Adrenal gland (tissue), 19 donors: ENCODE data around the gene TMEM250. TPM values are rescaled to one million over a fixed set of nuclear protein-coding genes. Genes with fewer than 3 reads are reported as not detected.

ENCODE experiments used
- DNase-seq, 7 donors: peaks; one replicate each; pipeline ENCODE4 v3.0.0-alpha.2; 2019 to 2020
- H3K27ac ChIP-seq, 5 donors: fragments of 200-600 bp; sonication (generic) in 4 of 5; 1 replicate in 3 of 5; 2 replicates in 2 of 5; pipeline versions ENCODE4 v1.5.1 to v1.8.0; 2016 to 2020; ENCODE audit warnings: mild to moderate bottlenecking in 1 of 5
- H3K27me3 ChIP-seq: fragments of 200-600 bp; 2 replicates; pipeline ENCODE4 v1.8.0; 2021
- H3K36me3 ChIP-seq, 2 donors: fragments of 200-600 bp; replicated peaks in 1 of 2; 1 replicate in 1 of 2; 2 replicates in 1 of 2; pipeline versions ENCODE4 v1.5.1 to v1.8.0; 2018 to 2022
- H3K4me1 ChIP-seq, 2 donors: fragments of 200-600 bp; replicated peaks in 1 of 2; 1 replicate in 1 of 2; 2 replicates in 1 of 2; pipeline versions ENCODE4 v1.5.1 to v1.8.0; 2018 to 2021
- H3K4me3 ChIP-seq, 4 donors: fragments of 200-600 bp; sonication (generic) in 3 of 4; one replicate each; pipeline ENCODE4 v1.5.1; 2016 to 2018
- H3K9me3 ChIP-seq, 3 donors: fragments of 200-600 bp; sonication (generic) in 1 of 3; replicated peaks in 1 of 3; 1 replicate in 2 of 3; 2 replicates in 1 of 3; pipeline versions ENCODE4 v1.5.1 to v1.8.0; 2016 to 2021
- CTCF ChIP-seq, 6 experiments: fragments of 450-650 bp in 4 of 6; fragments of 200-600 bp in 2 of 6; sonication (generic) in 1 of 6; IDR thresholded peaks; 1 replicate in 5 of 6; 2 replicates in 1 of 6; pipeline versions ENCODE4 v1.5.1 to v1.8.0; 2016 to 2021; ENCODE audit warnings: antibody characterized with exemption in 6 of 6, mild to moderate bottlenecking in 2 of 6, moderate library complexity in 1 of 6
- POLR2A ChIP-seq, 2 donors: fragments of 450-650 bp; IDR thresholded peaks; one replicate each; pipeline ENCODE4 v1.6.1; 2017; ENCODE audit warnings: antibody characterized with exemption in 2 of 2, mild to moderate bottlenecking in 2 of 2, moderate library complexity in 1 of 2
- WGBS, 4 donors: extraction: QIAGEN DNeasy Blood & Tissue Kit in 2 of 4; methylation state at CpG; one replicate each; pipeline versions ENCODE4 v1.1.5 to v1.1.7; 2013 to 2017; 5-methylcytosine and 5-hydroxymethylcytosine counted together
- intact Hi-C, 2 donors: fragments of 100-400 bp; cut with DNase I; formaldehyde crosslinking; loops; one replicate each; pipeline versions ENCODE4 v1.14.1 to v1.15.0; 2022 to 2023
- long read RNA-seq, 10 donors: library from polyadenylated mRNA in 3 of 10; unstranded in 2 of 10; stranded (forward) in 1 of 10; transcript quantifications; one replicate each; pipeline ENCODE4 v2.0.0 and lab custom pipeline, GENCODE V29; 2021 to 2026
- polyA plus RNA-seq, 3 donors: library from polyadenylated mRNA; stranded (reverse); fragments of 200-250 nt in 2 of 3; fragments of 350-450 nt in 1 of 3; fragmentation: Illumina TruSeq in 1 of 3; extraction: RNeasy Lipid Tissue Mini Kit (QIAGEN cat#74804) in 1 of 3; gene quantifications; one replicate each; pipeline ENCODE4 v1.2.3, GENCODE V29; 2013 to 2014
- total RNA-seq, 9 donors: library from RNA; depleted of rRNA in 4 of 9; stranded (reverse); fragments of >200 nt in 4 of 9; fragments of 120-200 nt in 1 of 9; fragmentation: NEBNext Ultra II Directional in 1 of 9; extraction: Animal tissue kit (Norgen Biotek cat#: 25700) in 1 of 9; gene quantifications; one replicate each; pipeline versions ENCODE4 v1.1.0 to v1.2.4, GENCODE V29; 2013 to 2023
- donor health status: healthy with polysubstance abuse.
- donor health status: Bipolar disorder and iron deficiency.
- donor health status: DM: yes; HTN: yes; CAD: no.
- donor health status: DM: no; HTN: no; CAD: no.
- donor health status: DM: no; HTN: no; CAD: no.
- donor health status: DM: yes; HTN: yes; CAD: no.

Gene TMEM250
- total RNA-seq, result 10 to 100 TPM; 18.1 to 47.2 (median 35.5) TPM
- 10 to 100 TPM in 2 of 3 donors, 1 to 10 TPM in 1; 5.2 to 12.4 (median 10.6) TPM for polyA plus RNA-seq
- long read RNA-seq, donor 1, transcript TMEM250-201 (2 exons, 2,823 nt), result major isoform, 6 of 20 reads
- long read RNA-seq, donor 1, partial matches to known transcripts, result 13 of 20 reads
- long read RNA-seq, donor 1, other reads (novel, unspliced or antisense), result 0 of 20 reads
- long read RNA-seq, donor 2, partial matches to known transcripts, result 0 of 4 reads
- long read RNA-seq, donor 2, other reads (novel, unspliced or antisense), result 0 of 4 reads
- long read RNA-seq, donor 3, transcript TMEM250-201 (2 exons, 2,823 nt), result major isoform, 5 of 5 reads
- long read RNA-seq, donor 3, partial matches to known transcripts, result 0 of 5 reads
- long read RNA-seq, donor 3, other reads (novel, unspliced or antisense), result 0 of 5 reads
- long read RNA-seq, donor 4, partial matches to known transcripts, result 0 of 3 reads
- long read RNA-seq, donor 4, other reads (novel, unspliced or antisense), result 3 of 3 reads
- long read RNA-seq, donor 5, transcript TMEM250-201 (2 exons, 2,823 nt), result major isoform, 103 of 147 reads
- long read RNA-seq, donor 5, transcript TMEM250-204 (3 exons, 1,981 nt), result minor isoform, 12 of 147 reads
- long read RNA-seq, donor 5, partial matches to known transcripts, result 2 of 147 reads
- long read RNA-seq, donor 5, other reads (novel, unspliced or antisense), result 28 of 147 reads
- long read RNA-seq, donor 6, partial matches to known transcripts, result 0 of 1 reads
- long read RNA-seq, donor 6, other reads (novel, unspliced or antisense), result 1 of 1 reads
- long read RNA-seq, donor 7, partial matches to known transcripts, result 0 of 4 reads
- long read RNA-seq, donor 7, other reads (novel, unspliced or antisense), result 0 of 4 reads
- long read RNA-seq, donor 8, transcript TMEM250-201 (2 exons, 2,823 nt), result major isoform, 10 of 10 reads
- long read RNA-seq, donor 8, partial matches to known transcripts, result 0 of 10 reads
- long read RNA-seq, donor 8, other reads (novel, unspliced or antisense), result 0 of 10 reads
- long read RNA-seq, donor 9, partial matches to known transcripts, result 0 of 3 reads
- long read RNA-seq, donor 9, other reads (novel, unspliced or antisense), result 0 of 3 reads
- long read RNA-seq, donor 10, transcript TMEM250-201 (2 exons, 2,823 nt), result major isoform, 11 of 12 reads
- long read RNA-seq, donor 10, partial matches to known transcripts, result 0 of 12 reads
- long read RNA-seq, donor 10, other reads (novel, unspliced or antisense), result 0 of 12 reads

DNA sequence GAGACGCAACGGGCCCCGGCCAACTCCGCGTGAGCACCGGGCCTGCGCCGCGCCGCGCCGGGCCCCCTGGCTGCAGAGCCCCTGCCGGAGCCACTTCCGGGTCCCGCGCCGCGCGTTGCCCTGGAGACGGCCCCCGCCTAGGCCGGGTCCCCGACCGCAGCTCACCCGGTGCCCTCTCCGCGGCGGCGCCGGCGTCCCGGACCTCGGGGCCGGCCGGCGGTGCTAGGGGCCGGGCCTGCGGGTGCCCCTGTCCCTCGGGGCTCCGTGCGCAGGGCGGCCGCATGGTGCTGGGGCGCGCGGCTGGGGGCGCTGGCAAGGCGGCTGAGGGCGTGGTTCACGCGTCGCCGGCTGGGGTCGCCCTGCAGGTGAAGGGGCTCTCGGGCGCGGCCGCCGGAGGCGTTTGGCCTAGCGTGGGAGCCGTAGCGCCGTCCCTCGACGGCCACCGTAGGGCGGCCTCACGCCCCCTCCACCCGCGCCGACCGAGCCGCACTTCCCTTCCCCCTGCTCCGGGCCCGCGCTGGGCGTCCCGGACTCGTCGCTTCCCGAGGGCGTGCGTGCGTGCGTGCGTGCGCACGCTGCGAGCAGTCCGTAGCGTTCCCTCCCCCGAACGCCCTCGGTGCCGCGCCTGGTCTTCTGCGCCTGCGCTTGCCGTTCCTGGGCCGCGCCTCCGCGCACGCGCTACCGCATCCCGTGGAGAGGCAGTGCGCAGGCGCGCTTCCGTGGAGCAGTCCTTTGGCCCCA, at the start of gene TMEM250:
Gene TMEM250, minus strand, starts transcription at position 556 of the 741 bp plus-strand sequence. CDS start 1,975 bp downstream, outside the sequence.
- H3K27ac ChIP-seq, result peak within 1 kb of the TSS; percentile 51 to 98 (median 81)
- H3K9me3 ChIP-seq, result no peaks in the 10 kb centered on the region
- 0% methylated on average over 95 to 111 of the region's 112 CpGs; no CpG with 5 or more reads in 2 of the 4 donors for WGBS, 4 donors
- peaks cover 0 to 22% of the 10 kb centered on the region in 2 donors for H3K36me3 ChIP-seq
- DNase-seq, result peak; percentile 96 to 97 (median 96)
- peak within 1 kb of the TSS; percentile 28 to 97 (median 54) for H3K4me3 ChIP-seq
- intact Hi-C loops, result no loop called here
- no peaks in the 10 kb centered on the region for H3K27me3 ChIP-seq
- TF ChIP-seq POLR2A (IDR thresholded peaks at IDR 0.05), result peak; percentile 43 to 86
- peak in 1 of 6 experiments; percentile 38 for TF ChIP-seq CTCF (IDR thresholded peaks at IDR 0.05)
- H3K4me1 ChIP-seq, result peaks cover 16 to 22% of the 10 kb centered on the region in 2 donors

- Histone ChIP-seq H3K27me3 (no peaks in the 10 kb centered on the region), H3K9me3 (no peaks in the 10 kb centered on the region), H3K36me3 (no peaks in the 10 kb centered on the region), H3K4me3 (no peak overlapping the region), H3K27ac (no peak overlapping the region), H3K4me1 (no peaks in the 10 kb centered on the region)
- TF ChIP-seq POLR2A (IDR thresholded peaks at IDR 0.05), result no peak
- TF ChIP-seq CTCF (IDR thresholded peaks at IDR 0.05), result no peak
- intact Hi-C loops, result no loop called here
- DNase-seq, result no peak
- WGBS, 4 donors, result 51 to 70% (median 56%) methylated on average over 1 of the region's 1 CpG
These were observed 44.7 kb upstream of the TMEM250 start for GRCh38 chr9:136163248-136163850.

DNA sequence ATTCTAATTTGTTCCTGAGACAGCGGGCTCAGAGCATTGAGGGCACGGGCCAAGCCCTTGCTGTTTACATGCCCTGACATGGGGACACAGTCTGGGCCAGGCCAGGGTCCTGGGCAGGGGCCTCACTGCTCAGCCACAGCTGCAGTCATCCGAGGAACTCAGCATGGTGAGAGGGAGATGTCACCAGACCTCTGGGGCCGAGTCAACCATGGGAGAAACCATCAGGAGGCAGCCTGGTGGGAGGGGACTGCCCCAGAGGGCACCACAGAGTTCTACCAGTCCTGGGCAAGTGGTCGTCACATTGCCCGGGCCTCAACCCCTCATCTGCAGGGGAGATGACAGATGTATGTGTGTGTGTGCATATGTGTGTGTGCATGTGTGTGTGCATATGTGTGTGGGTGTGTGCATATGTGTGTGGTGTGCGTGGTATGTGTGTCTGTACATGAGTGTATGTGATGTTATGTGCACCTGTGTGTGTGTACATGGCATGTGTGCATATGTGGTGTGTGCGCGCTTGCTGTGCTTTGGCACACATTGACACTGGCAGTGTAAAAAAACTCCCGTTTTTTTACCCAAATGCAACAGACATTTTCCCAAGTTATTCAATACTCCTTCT, 42.4 kb upstream of the TMEM250 start:
- no peak overlapping the region for H3K27ac ChIP-seq
- TF ChIP-seq POLR2A (IDR thresholded peaks at IDR 0.05) (no peak), CTCF (IDR thresholded peaks at IDR 0.05) (no peak)
- peaks cover 13% of the 10 kb centered on the region for H3K27me3 ChIP-seq
- H3K4me1 ChIP-seq, result no peaks in the 10 kb centered on the region
- 73 to 86% (median 78%) methylated on average over 6 to 10 of the region's 10 CpGs for WGBS, 4 donors
- intact Hi-C loops, result no loop called here
- H3K36me3 ChIP-seq, result no peaks in the 10 kb centered on the region
- no peaks in the 10 kb centered on the region for H3K9me3 ChIP-seq
- DNase-seq, result no peak
- no peak overlapping the region for H3K4me3 ChIP-seq
